Activated naive CD4-positive, alpha-beta T cell treated with anti-CD3 and anti-CD28 coated beads, Interleukin-2, amount 10 ng/mL, durations not matched to agents 7 days and 5 days (primary cell): ENCODE data around the gene TBL1X.
A peak's percentile ranks its signal among the peaks of the same experiment; 100 is the strongest.

ENCODE experiments used
- CTCF ChIA-PET: fragments of 350-600 bp; sonication (Branson Sonifier 250); formaldehyde crosslinking; loops from one replicate; lab custom pipeline; 2021; ENCODE audit warnings: antibody characterized with exemption; lab: Charles Lee
- DNase-seq: peaks from one replicate; pipeline ENCODE4 v3.0.0-alpha.2; 2020
- H3K27ac Mint-ChIP-seq: one replicate; pipeline ENCODE4 v1.8.0; 2021; ENCODE audit warnings: mild to moderate bottlenecking, moderate library complexity, mixed read lengths
- H3K27me3 Mint-ChIP-seq: one replicate; pipeline ENCODE4 v1.8.0; 2021; ENCODE audit warnings: mild to moderate bottlenecking, mixed read lengths
- H3K36me3 Mint-ChIP-seq: one replicate; pipeline ENCODE4 v1.8.0; 2021; ENCODE audit warnings: mixed read lengths
- H3K4me1 Mint-ChIP-seq: one replicate; pipeline ENCODE4 v1.8.0; 2021; ENCODE audit warnings: mixed read lengths
- H3K4me3 Mint-ChIP-seq: one replicate; pipeline ENCODE4 v1.8.0; 2021; ENCODE audit warnings: mild to moderate bottlenecking, moderate library complexity, mixed read lengths
- H3K9me3 Mint-ChIP-seq: one replicate; pipeline ENCODE4 v1.8.0; 2021; ENCODE audit warnings: mixed read lengths

TBL1X gene

GRCh38 chrX:9683350-9683749, 218.5 kb downstream of the TBL1X start:
- Mint-ChIP-seq H3K4me3 (no peak overlapping the region), H3K27me3 (no peaks in the 10 kb centered on the region), H3K27ac (no peak overlapping the region), H3K9me3 (peaks cover 2% of the 10 kb centered on the region), H3K36me3 (peaks cover 21% of the 10 kb centered on the region), H3K4me1 (peaks cover 7% of the 10 kb centered on the region)
- no peak for DNase-seq
- CTCF ChIA-PET = no interaction called here

- H3K27ac Mint-ChIP-seq = no peak overlapping the region
- CTCF ChIA-PET = no interaction called here
- DNase-seq = no peak
- peaks cover 4% of the 10 kb centered on the region for H3K4me1 Mint-ChIP-seq
- H3K4me3 Mint-ChIP-seq = no peak overlapping the region
- no peaks in the 10 kb centered on the region for H3K9me3 Mint-ChIP-seq
- H3K27me3 Mint-ChIP-seq = no peaks in the 10 kb centered on the region
- peaks cover 20% of the 10 kb centered on the region for H3K36me3 Mint-ChIP-seq
These were observed 223.0 kb downstream of the TBL1X start for GRCh38 chrX:9687899-9688298.

- no peak for DNase-seq
- Mint-ChIP-seq H3K9me3 (no peaks in the 10 kb centered on the region), H3K36me3 (peaks cover 28% of the 10 kb centered on the region), H3K27me3 (no peaks in the 10 kb centered on the region), H3K4me1 (peaks cover 12% of the 10 kb centered on the region), H3K27ac (no peak overlapping the region), H3K4me3 (no peak overlapping the region)
- CTCF ChIA-PET = no interaction called here
These were observed 224.0 kb downstream of the TBL1X start for GRCh38 chrX:9688833-9689232.

- Mint-ChIP-seq H3K4me3 (no peak overlapping the region), H3K27me3 (no peaks in the 10 kb centered on the region), H3K9me3 (no peaks in the 10 kb centered on the region), H3K4me1 (peaks cover 12% of the 10 kb centered on the region), H3K27ac (no peak overlapping the region), H3K36me3 (peaks cover 30% of the 10 kb centered on the region)
- CTCF ChIA-PET = no interaction called here
- DNase-seq = no peak
These were observed 225.2 kb downstream of the TBL1X start for GRCh38 chrX:9690046-9690445.

GRCh38 chrX:9693307-9694001, 228.6 kb downstream of the TBL1X start:
- H3K27ac Mint-ChIP-seq = no peak overlapping the region
- CTCF ChIA-PET = no interaction called here
- H3K9me3 Mint-ChIP-seq = no peaks in the 10 kb centered on the region

GRCh38 chrX:9698576-9698975, 233.7 kb downstream of the TBL1X start:
- Mint-ChIP-seq H3K4me3 (no peak overlapping the region), H3K4me1 (peaks cover 2% of the 10 kb centered on the region), H3K27ac (no peak overlapping the region), H3K9me3 (no peaks in the 10 kb centered on the region), H3K36me3 (peaks cover 35% of the 10 kb centered on the region), H3K27me3 (no peaks in the 10 kb centered on the region)
- DNase-seq = no peak
- CTCF ChIA-PET = no interaction called here

More at GRCh38 chrX:9693307-9694001, 228.6 kb downstream of the TBL1X start:
- Mint-ChIP-seq H3K4me1 (peaks cover 12% of the 10 kb centered on the region), H3K4me3 (no peak overlapping the region), H3K27me3 (no peaks in the 10 kb centered on the region), H3K36me3 (peaks cover 30% of the 10 kb centered on the region)
- no peak for DNase-seq

GRCh38 chrX:9700555-9700954, 235.7 kb downstream of the TBL1X start:
- CTCF ChIA-PET = no interaction called here
- Mint-ChIP-seq H3K27me3 (no peaks in the 10 kb centered on the region), H3K27ac (no peak overlapping the region), H3K9me3 (no peaks in the 10 kb centered on the region), H3K4me1 (no peaks in the 10 kb centered on the region), H3K36me3 (peaks cover 34% of the 10 kb centered on the region), H3K4me3 (no peak overlapping the region)
- no peak for DNase-seq

GRCh38 chrX:9701790-9702189, 236.9 kb downstream of the TBL1X start:
- H3K9me3 Mint-ChIP-seq = no peaks in the 10 kb centered on the region
- H3K27ac Mint-ChIP-seq = no peak overlapping the region
- no peaks in the 10 kb centered on the region for H3K27me3 Mint-ChIP-seq
- H3K4me3 Mint-ChIP-seq = no peak overlapping the region
- DNase-seq = no peak
- H3K4me1 Mint-ChIP-seq = no peaks in the 10 kb centered on the region
- H3K36me3 Mint-ChIP-seq = peaks cover 28% of the 10 kb centered on the region
- CTCF ChIA-PET = no interaction called here

GRCh38 chrX:9703406-9703805, 238.5 kb downstream of the TBL1X start:
- Mint-ChIP-seq H3K36me3 (peaks cover 28% of the 10 kb centered on the region), H3K27me3 (no peaks in the 10 kb centered on the region), H3K4me3 (no peak overlapping the region), H3K9me3 (no peaks in the 10 kb centered on the region), H3K4me1 (peaks cover 2% of the 10 kb centered on the region), H3K27ac (no peak overlapping the region)
- CTCF ChIA-PET = no interaction called here
- DNase-seq = no peak

- peaks cover 25% of the 10 kb centered on the region for H3K36me3 Mint-ChIP-seq
- CTCF ChIA-PET = no interaction called here
- H3K4me1 Mint-ChIP-seq = peaks cover 11% of the 10 kb centered on the region
These were observed 240.1 kb downstream of the TBL1X start for GRCh38 chrX:9704876-9705465.

GRCh38 chrX:9706421-9706820, 241.6 kb downstream of the TBL1X start:
- Mint-ChIP-seq H3K36me3 (peaks cover 14% of the 10 kb centered on the region), H3K4me1 (peaks cover 11% of the 10 kb centered on the region), H3K4me3 (no peak overlapping the region), H3K9me3 (no peaks in the 10 kb centered on the region), H3K27ac (no peak overlapping the region), H3K27me3 (no peaks in the 10 kb centered on the region)
- DNase-seq = no peak
- CTCF ChIA-PET = no interaction called here

More at GRCh38 chrX:9704876-9705465, 240.1 kb downstream of the TBL1X start:
- H3K27me3 Mint-ChIP-seq = no peaks in the 10 kb centered on the region
- H3K27ac Mint-ChIP-seq = no peak overlapping the region
- no peaks in the 10 kb centered on the region for H3K9me3 Mint-ChIP-seq
- DNase-seq = no peak
- no peak overlapping the region for H3K4me3 Mint-ChIP-seq

GRCh38 chrX:9707306-9708033, 242.6 kb downstream of the TBL1X start:
- CTCF ChIA-PET = no interaction called here
- no peaks in the 10 kb centered on the region for H3K27me3 Mint-ChIP-seq
- no peaks in the 10 kb centered on the region for H3K9me3 Mint-ChIP-seq
- peaks cover 10% of the 10 kb centered on the region for H3K36me3 Mint-ChIP-seq
- no peak overlapping the region for H3K4me3 Mint-ChIP-seq
- H3K27ac Mint-ChIP-seq = no peak overlapping the region
- DNase-seq = no peak
- peaks cover 11% of the 10 kb centered on the region for H3K4me1 Mint-ChIP-seq

- H3K27me3 Mint-ChIP-seq = no peaks in the 10 kb centered on the region
- no peak overlapping the region for H3K27ac Mint-ChIP-seq
- peaks cover 11% of the 10 kb centered on the region for H3K36me3 Mint-ChIP-seq
- DNase-seq = no peak
- no peak overlapping the region for H3K4me3 Mint-ChIP-seq
- no peaks in the 10 kb centered on the region for H3K9me3 Mint-ChIP-seq
- H3K4me1 Mint-ChIP-seq = peaks cover 11% of the 10 kb centered on the region
- CTCF ChIA-PET = no interaction called here
These were observed 243.2 kb downstream of the TBL1X start for GRCh38 chrX:9708086-9708485.

GRCh38 chrX:9708923-9709553, 244.2 kb downstream of the TBL1X start:
- H3K27ac Mint-ChIP-seq = peak overlapping the region; percentile 9
- no peaks in the 10 kb centered on the region for H3K9me3 Mint-ChIP-seq
- no peaks in the 10 kb centered on the region for H3K27me3 Mint-ChIP-seq
- CTCF ChIA-PET = interaction anchor here (0.9 kb wide), 1 partner anchor 740 kb away, joined by 4 read pairs; no protein-coding TSS in a partner anchor
- H3K4me1 Mint-ChIP-seq = peaks cover 11% of the 10 kb centered on the region
- peak; percentile 82 for DNase-seq
- no peak overlapping the region for H3K4me3 Mint-ChIP-seq
- H3K36me3 Mint-ChIP-seq = peaks cover 11% of the 10 kb centered on the region
